DMS53 treated with DMSO at 0.1 percent for 48 hours (cell line): ENCODE measurements around the gene NDUFB3.
"Not testable (repeated sequence)": the region's sequence is repeated elsewhere in the genome, so short reads cannot be mapped to it uniquely, and the experiment has no call there.

ENCODE experiments used
- DNase-seq: peaks from one replicate; lab custom pipeline; 2025; ENCODE audit not compliant: unreplicated experiment; lab: John Stamatoyannopoulos, UW

The NDUFB3 gene

GRCh38 chr2:201071479-201072200, at the start of gene NDUFB3, which contains the start of gene HYCC2:
Gene NDUFB3, plus strand, starts transcription at chr2:201072001. Its CDS starts 6,882 bp downstream, at chr2:201078883.
Gene HYCC2, minus strand, starts transcription at chr2:201071671. Its CDS starts 47,662 bp downstream, at chr2:201024009.
- peak; percentile 96 for DNase-seq

DNA sequence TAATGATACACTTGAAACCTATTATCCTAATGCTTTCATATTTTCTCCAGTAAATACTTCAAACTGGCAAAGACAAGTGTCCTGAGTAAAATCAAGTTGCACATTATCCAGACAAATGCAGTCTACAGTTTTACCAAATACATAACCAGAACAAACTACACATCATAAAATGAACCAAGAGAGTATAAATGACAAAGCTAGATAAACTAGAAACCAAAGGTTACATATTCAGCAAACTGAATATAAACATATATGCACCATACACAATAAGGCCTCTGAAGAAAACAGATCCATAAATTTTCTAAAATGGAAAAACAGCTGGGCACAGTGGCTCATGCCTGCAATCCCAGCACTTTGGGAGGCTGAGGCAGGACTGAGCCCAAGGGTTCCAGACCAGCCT, 47.3 kb upstream of the NDUFB3 start:
- no peak for DNase-seq

- not testable (repeated sequence) for DNase-seq
These were observed 37.4 kb upstream of the NDUFB3 start for GRCh38 chr2:201034355-201034754.

- not testable (repeated sequence) for DNase-seq
These were observed 33.4 kb upstream of the NDUFB3 start for GRCh38 chr2:201038361-201038760.

- DNase-seq = no peak
These were observed 32.9 kb upstream of the NDUFB3 start for GRCh38 chr2:201038855-201039254.

- no peak for DNase-seq
These were observed 30.8 kb upstream of the NDUFB3 start for GRCh38 chr2:201040867-201041628.

GRCh38 chr2:201042451-201042850, 29.4 kb upstream of the NDUFB3 start:
- not testable (repeated sequence) for DNase-seq

DNA sequence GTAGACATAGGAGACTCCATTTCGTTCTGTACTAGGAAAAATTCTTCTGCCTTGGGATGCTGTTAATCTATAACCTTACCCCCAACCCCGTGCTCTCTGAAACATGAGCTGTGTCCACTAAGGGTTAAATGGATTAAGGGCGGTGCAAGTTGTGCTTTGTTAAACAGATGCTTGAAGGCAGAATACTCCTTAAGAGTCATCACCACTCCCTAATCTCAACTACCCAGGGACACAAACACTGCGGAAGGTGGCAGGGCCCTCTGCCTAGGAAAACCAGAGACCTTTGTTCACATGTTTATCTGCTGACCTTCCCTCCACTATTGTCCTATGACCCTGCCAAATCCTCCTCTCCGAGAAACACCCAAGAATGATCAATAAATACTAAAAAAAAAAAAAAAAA, 28.8 kb upstream of the NDUFB3 start:
- not testable (repeated sequence) for DNase-seq

DNA sequence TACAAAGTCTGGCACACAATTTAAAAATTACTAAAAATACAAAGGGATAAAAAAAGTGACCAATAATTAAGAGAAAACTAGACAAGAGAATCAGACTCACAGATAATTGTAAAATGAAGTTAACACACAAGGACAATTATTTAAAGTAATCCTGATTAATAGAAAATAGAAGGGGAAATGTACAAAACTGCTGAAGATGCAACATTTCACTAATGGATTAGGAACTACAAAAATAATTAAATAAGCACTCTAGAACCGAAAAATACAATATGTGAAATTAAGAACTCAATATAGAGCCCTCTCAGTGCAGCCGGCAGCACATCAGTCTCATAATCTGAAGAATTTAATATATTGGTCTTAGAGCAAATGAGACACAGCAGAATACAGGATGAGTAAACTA, 24.9 kb upstream of the NDUFB3 start:
- DNase-seq = no peak

- no peak for DNase-seq
These were observed 22.3 kb upstream of the NDUFB3 start for GRCh38 chr2:201049455-201049854.

- no peak for DNase-seq
These were observed 14.7 kb upstream of the NDUFB3 start for GRCh38 chr2:201057087-201057521.

GRCh38 chr2:201057715-201058248, 14.0 kb upstream of the NDUFB3 start:
- DNase-seq = no peak

- DNase-seq = no peak
These were observed 12.9 kb upstream of the NDUFB3 start for GRCh38 chr2:201058914-201059313.

GRCh38 chr2:201059961-201060755, 11.6 kb upstream of the NDUFB3 start:
- DNase-seq = no peak

- not testable (repeated sequence) for DNase-seq
These were observed 8.3 kb upstream of the NDUFB3 start for GRCh38 chr2:201063516-201063915.

DNA sequence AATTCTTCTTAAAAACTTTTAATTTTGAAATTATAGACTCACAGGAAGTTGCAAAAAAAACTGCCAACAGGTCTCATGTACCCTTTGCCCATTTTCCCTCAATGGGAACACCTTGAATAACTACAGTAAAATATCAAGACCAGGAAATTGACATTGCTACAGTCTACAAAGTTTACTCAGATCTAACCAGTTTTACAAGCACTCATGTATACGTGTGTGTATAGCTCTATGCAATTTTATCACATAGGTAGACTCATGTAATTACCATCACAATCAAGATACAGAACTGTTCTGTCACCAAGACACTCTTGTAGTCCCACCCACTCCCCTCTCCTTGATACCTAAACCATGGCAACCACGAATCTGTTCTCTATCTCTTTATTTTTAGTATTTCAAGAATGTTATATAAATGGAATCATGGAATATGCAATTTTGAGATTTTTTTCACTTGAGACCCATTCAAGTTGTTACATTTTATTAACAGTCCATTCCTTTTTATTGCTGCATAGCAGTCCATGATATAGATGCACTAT, 6.9 kb upstream of the NDUFB3 start:
- DNase-seq = no peak

GRCh38 chr2:201070948-201071478, 788 bp upstream of the NDUFB3 start:
- DNase-seq = peak; percentile 9

DNA sequence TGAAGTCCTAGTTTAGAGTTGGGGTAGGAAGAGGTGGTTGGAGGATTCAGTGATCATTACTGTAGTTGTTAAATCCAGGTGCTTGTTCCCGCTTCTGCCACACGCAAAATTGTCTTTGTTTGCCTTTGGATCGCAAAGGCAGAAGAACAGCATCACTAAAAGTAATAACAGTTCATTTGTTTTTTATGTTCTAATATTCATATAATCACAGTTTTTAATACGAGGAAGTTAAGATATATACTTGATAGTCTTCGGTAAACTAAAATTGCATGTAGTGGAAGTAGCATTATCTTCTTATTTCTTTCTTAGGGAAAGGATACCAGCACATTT, 365 bp downstream of the NDUFB3 start:
- peak; percentile 83 for DNase-seq

DNA sequence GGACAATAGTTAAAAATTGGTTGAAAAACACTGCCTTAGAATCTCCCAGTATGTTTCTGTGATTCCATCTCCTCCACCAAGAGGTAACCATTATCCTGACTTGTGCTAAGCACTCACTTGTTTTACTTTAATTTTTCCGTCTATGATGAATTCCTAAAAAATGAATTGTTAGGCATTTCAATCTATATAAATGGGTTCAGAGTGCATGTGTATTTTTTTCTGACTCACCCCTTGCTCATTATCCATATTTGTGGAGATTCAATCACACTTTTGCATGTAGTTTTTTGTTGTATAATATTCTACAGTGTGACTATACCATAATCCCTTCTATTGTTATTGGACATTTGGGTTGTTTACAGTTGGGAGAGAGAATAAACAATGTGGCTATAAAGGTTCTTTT, 1.3 kb downstream of the NDUFB3 start:
- no peak for DNase-seq

GRCh38 chr2:201074996-201075395, 3.2 kb downstream of the NDUFB3 start:
- DNase-seq = no peak

GRCh38 chr2:201084863-201085262, 13.1 kb downstream of the NDUFB3 start:
- DNase-seq = no peak
